ENCODE data around the gene ASCC3. TPM values are rescaled to one million over a fixed set of nuclear protein-coding genes. Genes with fewer than 3 reads are reported as not detected.
A peak's percentile ranks its signal among the peaks of the same experiment; 100 is the strongest.
"Not testable (repeated sequence)": the region's sequence is repeated elsewhere in the genome, so short reads cannot be mapped to it uniquely, and the experiment has no call there.

Gene ASCC3
- total and polyA plus RNA-seq, 2 donors (not counting 1 experiment from before 2014, with no cell fraction given), result 9.0 to 42.3 TPM

DNA sequence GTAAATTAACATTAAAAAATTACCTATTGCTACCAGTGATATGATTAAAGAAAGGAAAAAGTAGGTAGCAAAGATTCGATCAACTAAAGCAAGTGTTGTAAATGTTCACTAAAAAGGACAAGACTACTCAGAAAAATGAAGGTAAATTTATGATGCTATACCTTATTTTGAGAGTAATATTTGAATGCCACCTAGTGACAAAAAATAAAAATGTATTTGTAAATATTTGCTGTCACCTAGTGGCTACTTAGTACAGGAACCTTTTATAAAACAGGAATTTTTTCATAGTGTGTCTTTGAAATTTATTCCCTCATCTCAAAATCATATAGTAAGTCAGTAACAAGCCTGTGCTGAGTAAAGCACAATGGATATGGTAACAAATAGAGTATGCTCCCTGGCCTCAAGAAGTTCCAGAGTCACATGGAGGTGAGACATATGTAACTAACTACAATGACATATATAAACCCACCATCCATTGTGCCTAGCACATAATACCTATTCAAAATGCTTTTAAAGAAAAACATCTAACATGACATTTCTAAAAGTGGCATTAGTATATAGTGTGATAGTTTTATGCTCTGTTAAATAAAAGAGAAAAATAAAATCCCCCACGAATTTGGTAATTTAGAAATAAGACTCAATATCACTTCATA is 223.3 kb downstream of the ASCC3 start:
- H3K27me3 ChIP-seq (replicated peaks in 1 of 4; ENCODE audit: control extremely low read depth in 1 of 4, control insufficient read depth in 3 of 4, insufficient read depth in 4 of 4, low read length in 3 of 4), result no peaks in the 10 kb centered on the region
- H3K4me1 Mint-ChIP-seq, result no peaks in the 10 kb centered on the region
- no peaks in the 10 kb centered on the region for H4K20me1 ChIP-seq (ENCODE audit: control insufficient read depth, insufficient read depth, low read length, poor library complexity, severe bottlenecking)
- no peak overlapping the region for H2AFZ ChIP-seq (ENCODE audit: insufficient read depth, low read depth, low read length, poor library complexity, severe bottlenecking)
- H3K9me3 Mint-ChIP-seq (ENCODE audit: insufficient read depth), result no peaks in the 10 kb centered on the region
- no peaks in the 10 kb centered on the region for H3K79me2 ChIP-seq (ENCODE audit: control insufficient read depth, insufficient read depth, low read length)
- no peak overlapping the region for H3K4me3 ChIP-seq (ENCODE audit: control extremely low read depth in 1 of 5, extremely low read depth in 1 of 5, insufficient read depth in 1 of 5, low read depth in 2 of 5, low read length in 4 of 5)
- peaks cover 0 to 3% of the 10 kb centered on the region in 2 experiments for H3K36me3 ChIP-seq (replicated peaks in 1 of 2; ENCODE audit: control extremely low read depth in 1 of 2, control insufficient read depth in 1 of 2, extremely low read depth in 1 of 2, insufficient read depth in 2 of 2, low read length in 1 of 2)
- ATAC-seq (ENCODE audit: low read depth), result no peak
- WGBS (ENCODE audit: insufficient coverage), result no CpG with 5 or more reads among the region's 2 CpGs
- no peak for TF ChIP-seq EZH2 (IDR thresholded peaks at IDR 0.05; ENCODE audit: borderline replicate concordance, insufficient read depth, low read depth, low read length, poor library complexity, severe bottlenecking)
- TF ChIP-seq, protein P1, sequence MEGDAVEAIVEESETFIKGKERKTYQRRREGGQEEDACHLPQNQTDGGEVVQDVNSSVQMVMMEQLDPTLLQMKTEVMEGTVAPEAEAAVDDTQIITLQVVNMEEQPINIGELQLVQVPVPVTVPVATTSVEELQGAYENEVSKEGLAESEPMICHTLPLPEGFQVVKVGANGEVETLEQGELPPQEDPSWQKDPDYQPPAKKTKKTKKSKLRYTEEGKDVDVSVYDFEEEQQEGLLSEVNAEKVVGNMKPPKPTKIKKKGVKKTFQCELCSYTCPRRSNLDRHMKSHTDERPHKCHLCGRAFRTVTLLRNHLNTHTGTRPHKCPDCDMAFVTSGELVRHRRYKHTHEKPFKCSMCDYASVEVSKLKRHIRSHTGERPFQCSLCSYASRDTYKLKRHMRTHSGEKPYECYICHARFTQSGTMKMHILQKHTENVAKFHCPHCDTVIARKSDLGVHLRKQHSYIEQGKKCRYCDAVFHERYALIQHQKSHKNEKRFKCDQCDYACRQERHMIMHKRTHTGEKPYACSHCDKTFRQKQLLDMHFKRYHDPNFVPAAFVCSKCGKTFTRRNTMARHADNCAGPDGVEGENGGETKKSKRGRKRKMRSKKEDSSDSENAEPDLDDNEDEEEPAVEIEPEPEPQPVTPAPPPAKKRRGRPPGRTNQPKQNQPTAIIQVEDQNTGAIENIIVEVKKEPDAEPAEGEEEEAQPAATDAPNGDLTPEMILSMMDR (IDR thresholded peaks at IDR 0.05), result peak; percentile 39
- no peak overlapping the region for H3K4me2 ChIP-seq (replicated peaks; ENCODE audit: low read depth, low read length, poor library complexity, severe bottlenecking)
- ChIA-PET CTCF (interaction anchor here (2.1 to 2.4 kb wide), 2 partner anchors 9 to 542 kb away, joined by 6 to 10 read pairs; no protein-coding TSS in a partner anchor), POLR2A (no interaction called here)
- H3K27ac Mint-ChIP-seq, result no peak overlapping the region
- no peak overlapping the region for H3K4me3 Mint-ChIP-seq
- H3K27ac ChIP-seq (ENCODE audit: low read length in 2 of 2), result no peak overlapping the region
- no peaks in the 10 kb centered on the region for H3K27me3 Mint-ChIP-seq
- intact Hi-C loops (cut with micrococcal nuclease), result loop anchor here (2.0 kb wide), 1 partner anchor 541 kb away; no protein-coding TSS in a partner anchor
- H3K9me3 ChIP-seq (ENCODE audit: control extremely low read depth in 1 of 3, control insufficient read depth in 2 of 3, insufficient read depth in 1 of 3, low read length in 2 of 3), result no peaks in the 10 kb centered on the region
- DNase-seq, result peak; percentile 4
- no peak overlapping the region for H3K9ac ChIP-seq (ENCODE audit: low read length)
- H3K4me1 ChIP-seq (ENCODE audit: control insufficient read depth in 2 of 2, insufficient read depth in 2 of 2, low read length in 2 of 2), result no peaks in the 10 kb centered on the region

DNA sequence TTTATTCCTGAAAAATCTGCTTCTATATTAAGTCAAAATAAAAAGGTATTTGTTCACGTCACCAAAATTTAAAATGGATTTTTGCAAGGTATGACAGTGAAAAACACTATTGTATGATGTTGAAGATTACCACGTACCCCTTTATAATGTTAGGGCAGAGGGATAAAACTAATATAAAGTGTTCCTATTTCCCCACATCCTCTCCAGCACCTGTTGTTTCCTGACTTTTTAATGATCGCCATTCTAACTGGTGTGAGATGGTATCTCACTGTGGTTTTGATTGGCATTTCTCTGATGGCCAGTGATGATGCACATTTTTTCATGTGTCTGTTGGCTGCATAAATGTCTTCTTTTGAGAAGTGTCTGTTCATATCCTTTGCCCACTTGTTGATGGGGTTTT is 240.0 kb downstream of the ASCC3 start:
- H3K9me3 ChIP-seq (ENCODE audit: control extremely low read depth in 1 of 3, control insufficient read depth in 2 of 3, insufficient read depth in 1 of 3, low read length in 2 of 3); H3K79me2 ChIP-seq (ENCODE audit: control insufficient read depth, insufficient read depth, low read length); H3K27ac Mint-ChIP-seq; H3K27me3 Mint-ChIP-seq; DNase-seq; intact Hi-C loops (cut with micrococcal nuclease); H3K4me2 ChIP-seq (replicated peaks; ENCODE audit: low read depth, low read length, poor library complexity, severe bottlenecking); ATAC-seq (ENCODE audit: low read depth); H3K4me1 ChIP-seq (ENCODE audit: control insufficient read depth in 2 of 2, insufficient read depth in 2 of 2, low read length in 2 of 2); H3K9me3 Mint-ChIP-seq (ENCODE audit: insufficient read depth); H4K20me1 ChIP-seq (ENCODE audit: control insufficient read depth, insufficient read depth, low read length, poor library complexity, severe bottlenecking); CTCF ChIA-PET; H3K9ac ChIP-seq (ENCODE audit: low read length); H3K4me3 Mint-ChIP-seq; H3K27me3 ChIP-seq (replicated peaks in 1 of 4; ENCODE audit: control extremely low read depth in 1 of 4, control insufficient read depth in 3 of 4, insufficient read depth in 4 of 4, low read length in 3 of 4); H3K4me3 ChIP-seq (ENCODE audit: control extremely low read depth in 1 of 5, extremely low read depth in 1 of 5, insufficient read depth in 1 of 5, low read depth in 2 of 5, low read length in 4 of 5); H2AFZ ChIP-seq (ENCODE audit: insufficient read depth, low read depth, low read length, poor library complexity, severe bottlenecking); H3K27ac ChIP-seq (ENCODE audit: low read length in 2 of 2); POLR2A ChIA-PET; H3K4me1 Mint-ChIP-seq: not testable (repeated sequence)
- WGBS (ENCODE audit: insufficient coverage), result no CpG with 5 or more reads among the region's 3 CpGs
- peaks cover 6 to 20% of the 10 kb centered on the region in 2 experiments for H3K36me3 ChIP-seq (replicated peaks in 1 of 2; ENCODE audit: control extremely low read depth in 1 of 2, control insufficient read depth in 1 of 2, extremely low read depth in 1 of 2, insufficient read depth in 2 of 2, low read length in 1 of 2)
